MCF 10A (cell line): Measurements from ENCODE around the gene DDX20. TPM values are rescaled to one million over a fixed set of nuclear protein-coding genes. Genes with fewer than 3 reads are reported as not detected.

ENCODE experiments used
- BruUV-seq: library from RNA; stranded (reverse); fragments of 400-500 nt; replicated peaks from 2 replicates; lab custom pipeline; 2021; lab: Mats Ljungman, UMichigan
- CTCF ChIA-PET: fragments of 300-600 bp; sonication (Branson Sonifier 250); formaldehyde crosslinking; extraction: SDS; loops from one replicate; lab custom pipeline; 2021; ENCODE audit warnings: antibody characterized with exemption, inconsistent platforms; lab: Yijun Ruan, JAX
- POLR2A ChIA-PET: fragments of 300-600, 350-650 bp; sonication (Branson Sonifier 250); formaldehyde crosslinking; extraction: SDS; loops from one replicate; lab custom pipeline; 2020; ENCODE audit warnings: antibody characterized with exemption, inconsistent platforms; lab: Yijun Ruan, JAX
- DNase-seq: peaks from one replicate; pipeline ENCODE4 v3.0.0-alpha.2; 2018; ENCODE audit not compliant: unreplicated experiment
- H3K27ac Mint-ChIP-seq: one replicate; pipeline ENCODE4 v1.8.0; 2022; ENCODE audit warnings: mild to moderate bottlenecking, low read depth, mixed read lengths; ENCODE audit not compliant: unreplicated experiment
- H3K27me3 Mint-ChIP-seq: one replicate; pipeline ENCODE4 v1.8.0; 2022; ENCODE audit warnings: mixed read lengths; ENCODE audit not compliant: insufficient read depth, unreplicated experiment
- H3K36me3 Mint-ChIP-seq: one replicate; pipeline ENCODE4 v1.8.0; 2022; ENCODE audit warnings: mild to moderate bottlenecking, moderate library complexity, mixed read lengths; ENCODE audit not compliant: insufficient read depth, unreplicated experiment
- H3K4me1 Mint-ChIP-seq: one replicate; pipeline ENCODE4 v1.8.0; 2022; ENCODE audit warnings: mixed read lengths; ENCODE audit not compliant: insufficient read depth, unreplicated experiment
- H3K4me3 Mint-ChIP-seq: one replicate; pipeline ENCODE4 v1.8.0; 2022; ENCODE audit warnings: mild to moderate bottlenecking, moderate library complexity, mixed read lengths; ENCODE audit not compliant: unreplicated experiment
- H3K9me3 Mint-ChIP-seq: one replicate; pipeline ENCODE4 v1.8.0; 2022; ENCODE audit warnings: mixed read lengths; ENCODE audit not compliant: unreplicated experiment
- CTCF ChIP-seq: fragments of 200-600 bp; IDR thresholded peaks from one replicate; pipeline ENCODE4 v1.8.0; 2022; ENCODE audit warnings: antibody characterized with exemption, mild to moderate bottlenecking; ENCODE audit not compliant: unreplicated experiment
- intact Hi-C: fragments of 100-400 bp; cut with micrococcal nuclease; formaldehyde crosslinking; loops from 2 replicates; pipeline ENCODE4 v1.14.1; 2022
- total RNA-seq: library from RNA; stranded (reverse); gene quantifications from 2 replicates; pipeline ENCODE4 v1.2.3, GENCODE V29; 2022

The DDX20 gene
- total RNA-seq, 1 experiment from 2014 or later = 14.8 TPM

- no peak overlapping the region for H3K27ac Mint-ChIP-seq
- no peaks in the 10 kb centered on the region for H3K36me3 Mint-ChIP-seq
- H3K4me3 Mint-ChIP-seq = no peak overlapping the region
- H3K27me3 Mint-ChIP-seq = no peaks in the 10 kb centered on the region
- intact Hi-C loops = no loop called here
- DNase-seq = no peak
- no peaks in the 10 kb centered on the region for H3K9me3 Mint-ChIP-seq
- no peak for TF ChIP-seq CTCF
- ChIA-PET CTCF (interaction anchor here (1.4 kb wide), 1 partner anchor 46 kb away, joined by 5 read pairs; no protein-coding TSS in a partner anchor), POLR2A (interaction anchor here (1.2 kb wide), 1 partner anchor 12 kb away, joined by 3 read pairs; no protein-coding TSS in a partner anchor)
- no TSS peak for BruUV-seq
- peaks cover 32% of the 10 kb centered on the region for H3K4me1 Mint-ChIP-seq
Measured at GRCh38 chr1:111723091-111723806, 32.5 kb upstream of the DDX20 start.

- no peak for DNase-seq
- TF ChIP-seq CTCF = no peak
- Mint-ChIP-seq H3K9me3 (no peaks in the 10 kb centered on the region), H3K36me3 (no peaks in the 10 kb centered on the region), H3K4me1 (peaks cover 32% of the 10 kb centered on the region), H3K27ac (no peak overlapping the region), H3K4me3 (no peak overlapping the region), H3K27me3 (no peaks in the 10 kb centered on the region)
- ChIA-PET CTCF (no interaction called here), POLR2A (interaction anchor here (1.0 kb wide), 1 partner anchor 31 kb away, joined by 3 read pairs; no protein-coding TSS in a partner anchor)
- intact Hi-C loops = no loop called here
- BruUV-seq = no TSS peak
Measured at GRCh38 chr1:111723871-111724270, 31.8 kb upstream of the DDX20 start.

GRCh38 chr1:111725192-111725591, 30.5 kb upstream of the DDX20 start:
- H3K27me3 Mint-ChIP-seq = no peaks in the 10 kb centered on the region
- intact Hi-C loops = no loop called here
- POLR2A ChIA-PET = interaction anchor here (0.6 to 1.3 kb wide), 3 partner anchors 13 to 35 kb away, joined by 4 to 5 read pairs (median 4); no protein-coding TSS in a partner anchor
- DNase-seq = no peak
- CTCF ChIA-PET = interaction anchor here (0.9 to 3.0 kb wide), 5 partner anchors 9 to 103 kb away, joined by 3 to 9 read pairs (median 4); partner anchors contain the start of gene INKA2
- no peak overlapping the region for H3K4me3 Mint-ChIP-seq
- no peaks in the 10 kb centered on the region for H3K36me3 Mint-ChIP-seq
- no peaks in the 10 kb centered on the region for H3K9me3 Mint-ChIP-seq
- no peak overlapping the region for H3K27ac Mint-ChIP-seq
- peaks cover 27% of the 10 kb centered on the region for H3K4me1 Mint-ChIP-seq
- TF ChIP-seq CTCF = no peak
- no TSS peak for BruUV-seq

- ChIA-PET CTCF (interaction anchor here (0.9 to 3.8 kb wide), 5 partner anchors 10 to 219 kb away, joined by 3 to 32 read pairs (median 5); no protein-coding TSS in a partner anchor), POLR2A (interaction anchor here (0.6 to 0.7 kb wide), 2 partner anchors 12 to 104 kb away, joined by 3 to 4 read pairs; partner anchors contain the start of gene INKA2)
- Mint-ChIP-seq H3K27ac (no peak overlapping the region), H3K4me3 (no peak overlapping the region), H3K36me3 (no peaks in the 10 kb centered on the region), H3K9me3 (no peaks in the 10 kb centered on the region), H3K4me1 (peaks cover 9% of the 10 kb centered on the region), H3K27me3 (no peaks in the 10 kb centered on the region)
- no TSS peak for BruUV-seq
- no peak for TF ChIP-seq CTCF
- intact Hi-C loops = no loop called here
- no peak for DNase-seq
Measured at GRCh38 chr1:111727056-111727455, 28.6 kb upstream of the DDX20 start.
